Gastrocnemius medialis (tissue), 4 donors: Measurements from ENCODE around the gene HDHD5. TPM values are rescaled to one million over a fixed set of nuclear protein-coding genes. Genes with fewer than 3 reads are reported as not detected.

Experiments used
- ATAC-seq, 2 donors: fragments of 150-250 bp; one replicate each; pipeline ENCODE4 v1.9.1; 2016
- DNase-seq, 2 donors: peaks; one replicate each; pipeline ENCODE4 v3.0.0-alpha.2; 2019
- H3K27ac ChIP-seq, 4 donors: fragments of 200-600 bp; sonication (generic); 1 replicate in 1 of 4; 2 replicates in 3 of 4; pipeline ENCODE4 v1.5.1; 2016 to 2018; ENCODE audit warnings: mild to moderate bottlenecking in 2 of 4, moderate library complexity in 1 of 4
- H3K27me3 ChIP-seq, 3 donors: fragments of 200-600 bp; sonication (generic) in 2 of 3; 1 replicate in 1 of 3; 2 replicates in 2 of 3; pipeline versions ENCODE4 v1.5.1 to v1.6.0; 2016 to 2019; ENCODE audit warnings: mild to moderate bottlenecking in 1 of 3, moderate library complexity in 1 of 3
- H3K36me3 ChIP-seq, 2 donors: fragments of 200-600 bp; sonication (generic) in 1 of 2; one replicate each; pipeline ENCODE4 v1.5.1; 2017 to 2018
- H3K4me1 ChIP-seq, 2 donors: fragments of 200-600 bp; sonication (generic) in 1 of 2; one replicate each; pipeline ENCODE4 v1.5.1; 2016 to 2017; ENCODE audit warnings: mild to moderate bottlenecking in 2 of 2
- H3K4me3 ChIP-seq, 4 donors: fragments of 200-600 bp; sonication (generic) in 3 of 4; 1 replicate in 1 of 4; 2 replicates in 3 of 4; pipeline ENCODE4 v1.5.1; 2016 to 2019; ENCODE audit warnings: mild to moderate bottlenecking in 2 of 4
- H3K9me3 ChIP-seq, 3 donors: fragments of 200-600 bp; sonication (generic) in 2 of 3; 1 replicate in 1 of 3; 2 replicates in 2 of 3; pipeline ENCODE4 v1.5.1; 2016 to 2019
- CTCF ChIP-seq, 5 experiments: fragments of 450-650 bp in 3 of 5; fragments of 200-600 bp in 2 of 5; sonication (generic) in 2 of 5; IDR thresholded peaks in 4 of 5; conservative IDR thresholded peaks in 1 of 5; 1 replicate in 4 of 5; 2 replicates in 1 of 5; pipeline ENCODE4 v1.5.1; 2016 to 2019; ENCODE audit warnings: antibody characterized with exemption in 5 of 5, mild to moderate bottlenecking in 3 of 5, moderate library complexity in 3 of 5
- POLR2A ChIP-seq, 2 donors: fragments of 450-650 bp; IDR thresholded peaks; one replicate each; pipeline ENCODE4 v1.6.1; 2017; ENCODE audit warnings: antibody characterized with exemption in 2 of 2, mild to moderate bottlenecking in 2 of 2, moderate library complexity in 2 of 2
- in situ Hi-C, 4 donors: fragments of 200-750 bp; cut with MboI; loops; one replicate each; pipeline versions ENCODE4 v1.15.0 to v1.8.0; 2017; ENCODE audit warnings: low sequenced_read_pairs in 4 of 4
- intact Hi-C: fragments of 100-400 bp; cut with DNase I; formaldehyde crosslinking; loops from one replicate; pipeline ENCODE4 v1.15.1; 2023; ENCODE audit warnings: low total_unique reads
- total RNA-seq, 4 donors: library from RNA; depleted of rRNA; stranded (reverse); fragments of >200 nt; gene quantifications; one replicate each; pipeline versions ENCODE4 v1.1.0 to v1.2.3, GENCODE V29; 2016

HDHD5 gene
- total RNA-seq, 4 donors from 2014 or later, result 32.0 to 38.5 (median 35.1) TPM

- no peaks in the 10 kb centered on the region for H3K4me1 ChIP-seq
- TF ChIP-seq CTCF (IDR thresholded peaks at IDR 0.05 in 4 of 5, conservative IDR thresholded peaks at IDR 0.05 in 1 of 5) (no peak), POLR2A (IDR thresholded peaks at IDR 0.05) (no peak)
- in situ Hi-C loops, result no loop called here
These were observed 50.6 kb downstream of the HDHD5 start for GRCh38 chr22:17108256-17109112.

GRCh38 chr22:17107547-17107810, 51.6 kb downstream of the HDHD5 start:
- Histone ChIP-seq H3K4me1 (no peaks in the 10 kb centered on the region), H3K36me3 (peaks cover 0 to 2% of the 10 kb centered on the region in 2 donors), H3K27me3 (no peaks in the 10 kb centered on the region), H3K27ac (no peak overlapping the region), H3K9me3 (no peaks in the 10 kb centered on the region), H3K4me3 (no peak overlapping the region)
- no peak for DNase-seq
- no peak for ATAC-seq
- in situ Hi-C loops (no loop called here), intact Hi-C loops (no loop called here)
- TF ChIP-seq CTCF (IDR thresholded peaks at IDR 0.05 in 4 of 5, conservative IDR thresholded peaks at IDR 0.05 in 1 of 5), result no peak
- no peak for TF ChIP-seq POLR2A (IDR thresholded peaks at IDR 0.05)

More at GRCh38 chr22:17108256-17109112, 50.6 kb downstream of the HDHD5 start:
- DNase-seq (no peak), ATAC-seq (no peak)
- Histone ChIP-seq H3K4me3 (no peak overlapping the region), H3K9me3 (no peaks in the 10 kb centered on the region), H3K27me3 (no peaks in the 10 kb centered on the region), H3K27ac (no peak overlapping the region), H3K36me3 (no peaks in the 10 kb centered on the region)
- intact Hi-C loops, result no loop called here

GRCh38 chr22:17106785-17107546, 52.1 kb downstream of the HDHD5 start:
- Histone ChIP-seq H3K4me3 (no peak overlapping the region), H3K9me3 (no peaks in the 10 kb centered on the region), H3K27ac (no peak overlapping the region), H3K4me1 (no peaks in the 10 kb centered on the region), H3K36me3 (peaks cover 0 to 7% of the 10 kb centered on the region in 2 donors), H3K27me3 (no peaks in the 10 kb centered on the region)
- DNase-seq (no peak), ATAC-seq (no peak)
- in situ Hi-C loops (no loop called here), intact Hi-C loops (no loop called here)
- TF ChIP-seq POLR2A (IDR thresholded peaks at IDR 0.05), result no peak
- TF ChIP-seq CTCF (IDR thresholded peaks at IDR 0.05 in 4 of 5, conservative IDR thresholded peaks at IDR 0.05 in 1 of 5), result no peak

GRCh38 chr22:17106161-17106784, 52.8 kb downstream of the HDHD5 start:
- no peak overlapping the region for H3K4me3 ChIP-seq
- ATAC-seq, result no peak
- no peak for TF ChIP-seq POLR2A (IDR thresholded peaks at IDR 0.05)
- no peaks in the 10 kb centered on the region for H3K9me3 ChIP-seq
- H3K4me1 ChIP-seq, result no peaks in the 10 kb centered on the region
- H3K27ac ChIP-seq, result no peak overlapping the region
- H3K27me3 ChIP-seq, result no peaks in the 10 kb centered on the region
- peaks cover 0 to 14% of the 10 kb centered on the region in 2 donors for H3K36me3 ChIP-seq
- no peak for DNase-seq
- intact Hi-C loops (no loop called here), in situ Hi-C loops (no loop called here)
